K562 (cell line): ENCODE measurements around the gene ABCC6. TPM values are rescaled to one million over a fixed set of nuclear protein-coding genes. Genes with fewer than 3 reads are reported as not detected.

Experiments used
- ATAC-seq: fragments of 200-7000 bp; cut with Tn5 transposase; 3 replicates; pipeline ENCODE4 v1.9.1; 2020; ENCODE audit warnings: moderate library complexity
- BruUV-seq: library from RNA; stranded (reverse); fragments of 400-500 nt; replicated peaks from 2 replicates; lab custom pipeline; 2021; lab: Mats Ljungman, UMichigan
- CTCF ChIA-PET: fragments of 300-600 bp; formaldehyde crosslinking; extraction: SDS; loops from one replicate; lab custom pipeline; 2021; ENCODE audit warnings: low intra/inter-chr PET ratio; lab: Yijun Ruan, JAX
- POLR2A ChIA-PET: fragments of 300-600, 350-650 bp; sonication (Branson Sonifier 250); formaldehyde crosslinking; extraction: SDS; loops from one replicate; lab custom pipeline; 2021; ENCODE audit warnings: antibody characterized with exemption, inconsistent platforms; lab: Yijun Ruan, JAX
- DNase-seq, 4 experiments: peaks; one replicate each; pipeline versions ENCODE4 v3.0.0 to v3.0.0-alpha.2; 2011 to 2018; ENCODE audit warnings: low spot score in 3 of 4, mixed read lengths in 3 of 4; ENCODE audit errors: extremely low read depth in 1 of 4
- FAIRE-seq: peaks from 2 replicates; lab custom pipeline; 2011; peaks lifted over from hg19 to GRCh38; lab: Jason Lieb, UNC
- H2AFZ ChIP-seq: 2 replicates; pipeline ENCODE4 v1.6.0; 2011; ENCODE audit warnings: low read depth, low read length, control low read depth, inconsistent platforms
- H3K27ac ChIP-seq: fragments of 200-600 bp; 3 replicates; pipeline ENCODE4 v1.8.0; 2011; ENCODE audit warnings: low read depth, mild to moderate bottlenecking, control low read depth, inconsistent platforms, low read length, moderate library complexity, mixed read lengths; ENCODE audit errors: extremely low read depth
- H3K27me3 ChIP-seq, 2 experiments: fragments of 300-600 bp in 1 of 2; 2 replicates in 1 of 2; 3 replicates in 1 of 2; pipeline versions ENCODE4 v1.6.0 to v1.8.0; 2011; ENCODE audit warnings: inconsistent platforms in 2 of 2, low read length in 2 of 2, mild to moderate bottlenecking in 1 of 2, mixed read lengths in 1 of 2, moderate library complexity in 1 of 2; ENCODE audit not compliant: control insufficient read depth in 2 of 2, insufficient read depth in 2 of 2
- H3K36me3 ChIP-seq: fragments of 300-600 bp; 3 replicates; pipeline ENCODE4 v1.8.0; 2011; ENCODE audit warnings: mild to moderate bottlenecking, low read length, inconsistent platforms; ENCODE audit not compliant: control insufficient read depth, insufficient read depth
- H3K4me1 ChIP-seq, 2 experiments: fragments of 200-600 bp in 1 of 2; replicated peaks in 1 of 2; 2 replicates in 1 of 2; 3 replicates in 1 of 2; pipeline versions ENCODE4 v1.5.1 to v1.8.0; 2011; ENCODE audit warnings: inconsistent platforms in 2 of 2, low read length in 2 of 2, mild to moderate bottlenecking in 1 of 2, mixed read lengths in 1 of 2, moderate library complexity in 1 of 2; ENCODE audit not compliant: control insufficient read depth in 2 of 2, insufficient read depth in 2 of 2
- H3K4me2 ChIP-seq: 2 replicates; pipeline ENCODE4 v1.6.1; 2011; ENCODE audit warnings: low read length, control low read depth, inconsistent platforms, mixed read lengths; ENCODE audit not compliant: insufficient read depth
- H3K4me3 ChIP-seq: fragments of 200-600 bp; sonication (generic), shearing (Covaris generic); 2 replicates; pipeline ENCODE4 v1.5.1; 2016; ENCODE audit warnings: control low read depth, inconsistent platforms
- H3K79me2 ChIP-seq: fragments of 200-600 bp; 3 replicates; pipeline ENCODE4 v1.8.0; 2011; ENCODE audit warnings: low read length, inconsistent platforms; ENCODE audit not compliant: control insufficient read depth, insufficient read depth
- H3K9ac ChIP-seq, 2 experiments: 2 replicates each; pipeline versions ENCODE4 v1.6.0 to v1.6.1; 2011; ENCODE audit warnings: low read depth in 2 of 2, low read length in 2 of 2, control low read depth in 1 of 2, inconsistent platforms in 1 of 2, mild to moderate bottlenecking in 1 of 2, mixed read lengths in 1 of 2; ENCODE audit not compliant: insufficient read depth in 1 of 2
- H3K9me1 ChIP-seq: one replicate; pipeline ENCODE4 v1.6.0; 2011; ENCODE audit warnings: inconsistent platforms, mild to moderate bottlenecking, low read length, moderate library complexity; ENCODE audit not compliant: control insufficient read depth, insufficient read depth
- H3K9me3 ChIP-seq: replicated peaks from 2 replicates; pipeline ENCODE4 v1.5.1; 2011; ENCODE audit warnings: low read depth, low read length, inconsistent platforms; ENCODE audit not compliant: control insufficient read depth, insufficient read depth
- H4K20me1 ChIP-seq: replicated peaks from 2 replicates; pipeline ENCODE4 v1.6.1; 2011; ENCODE audit warnings: low read length, inconsistent platforms, mixed read lengths; ENCODE audit not compliant: control insufficient read depth, insufficient read depth
- ATF1 ChIP-seq, 2 experiments: fragments of 450-650 bp in 1 of 2; IDR thresholded peaks; 2 replicates each; pipeline ENCODE4 v1.6.1; 2016; ENCODE audit warnings: missing compliant biosample characterization in 1 of 2, missing genetic modification characterization in 1 of 2
- CEBPB ChIP-seq: fragments of 450-650 bp; IDR thresholded peaks from 2 replicates; pipeline ENCODE4 v1.6.1; 2016; ENCODE audit warnings: missing genetic modification characterization, missing compliant biosample characterization
- KHSRP ChIP-seq: fragments of 450-650 bp; IDR thresholded peaks from 2 replicates; pipeline ENCODE4 v1.6.1; 2017
- MTA3 ChIP-seq: fragments of 450-650 bp; formaldehyde crosslinking; IDR thresholded peaks from 2 replicates; pipeline ENCODE4 v1.6.1; 2017; ENCODE audit warnings: mild to moderate bottlenecking, borderline replicate concordance
- NFE2 ChIP-seq: IDR thresholded peaks from 2 replicates; pipeline ENCODE4 v1.6.1; 2014; ENCODE audit warnings: antibody characterized with exemption, low read depth
- RFX1 ChIP-seq: fragments of 450-650 bp; IDR thresholded peaks from 2 replicates; pipeline ENCODE4 v1.6.1; 2016; ENCODE audit warnings: mild to moderate bottlenecking, moderate library complexity
- STAG1 ChIP-seq: sonication (generic); formaldehyde crosslinking; IDR thresholded peaks from 2 replicates; pipeline ENCODE4 v1.5.0; 2020; ENCODE audit warnings: missing genetic modification reagents, borderline replicate concordance
- ZFPM2 ChIP-seq: fragments of 250-450 bp; sonication (Bioruptor Pico); IDR thresholded peaks from 2 replicates; pipeline ENCODE4 v1.5.1; 2022; ENCODE audit warnings: mild to moderate bottlenecking
- ZNF274 ChIP-seq: IDR thresholded peaks from 2 replicates; pipeline ENCODE4 v1.6.1; 2011; ENCODE audit warnings: low read depth, mild to moderate bottlenecking, low read length, moderate library complexity, borderline replicate concordance
- WGBS: fragments of 100-300 bp; shearing (Covaris generic); methylation state at CpG from one replicate; pipeline ENCODE4 v1.1.6; 2016; ENCODE audit warnings: low coverage, mixed read lengths; ENCODE audit not compliant: insufficient coverage; ENCODE audit errors: missing lambda C conversion rate; 5-methylcytosine and 5-hydroxymethylcytosine counted together
- in situ Hi-C: fragments of 300-500 bp; cut with MboI; formaldehyde crosslinking; loops from 4 replicates; pipeline ENCODE4 v1.15.0; 2018; ENCODE audit warnings: inconsistent platforms, mixed read lengths
- intact Hi-C: fragments of 100-400 bp; cut with micrococcal nuclease; formaldehyde crosslinking; loops from 2 replicates; pipeline ENCODE4 v1.14.2; 2022
- polyA plus RNA-seq, 8 experiments: library from polyadenylated mRNA; depleted of rRNA in 4 of 8; stranded (reverse) in 5 of 8; unstranded in 3 of 8; fragments of >200 nt; fragmentation: Nextera tagmentation in 2 of 8; fragmentation: Illumina TruSeq in 1 of 8; extraction: Ambion mirVana in 2 of 8; extraction: Trizol in 1 of 8; gene quantifications; 2 replicates each; pipeline versions ENCODE4 v1.2.1 to v1.2.3, GENCODE V29; 2011 to 2014; ENCODE audit warnings: inconsistent platforms in 1 of 8, missing spikeins in 1 of 8
- total RNA-seq, 7 experiments: library from RNA; depleted of rRNA in 6 of 7; stranded (reverse); fragments of >200 nt in 6 of 7; fragmentation: Illumina TruSeq in 2 of 7; extraction: Trizol in 2 of 7; gene quantifications; 2 replicates each; pipeline versions ENCODE4 v1.2.1 to v1.2.3, GENCODE V29; 2011 to 2021; ENCODE audit warnings: low replicate concordance in 1 of 7
- TF ChIP-seq, protein P1 (sequence below): sonication (generic); formaldehyde crosslinking; IDR thresholded peaks from 2 replicates; pipeline ENCODE4 v1.4.0; 2020; ENCODE audit warnings: mild to moderate bottlenecking, missing genetic modification reagents

The ABCC6 gene
- total and polyA plus RNA-seq, 9 of the 15 experiments (the other 6 are each of a cell fraction or from before 2014, with no cell fraction given), result 0.03 to 0.46 (median 0.07) TPM; not detected in 4

DNA sequence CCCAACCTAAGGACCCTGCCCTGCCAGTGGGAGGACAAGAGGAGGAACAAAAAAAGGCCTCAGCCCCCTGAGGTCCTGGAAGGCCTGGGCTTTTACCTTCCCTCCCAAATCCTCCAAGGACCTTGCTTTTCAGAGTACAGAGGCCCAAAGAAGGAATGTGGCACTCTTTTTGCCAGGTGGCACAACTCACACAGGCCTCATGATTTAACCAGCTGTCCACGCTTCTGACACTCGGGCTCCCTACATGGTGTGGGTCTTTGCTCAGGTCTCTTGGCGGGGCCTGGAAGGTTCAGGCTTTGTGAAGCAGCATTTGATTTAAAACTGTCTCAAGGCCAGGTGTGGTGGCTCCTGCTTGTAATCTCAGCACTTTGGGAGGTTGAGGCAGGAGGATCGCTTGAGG lies 120.6 kb downstream of the ABCC6 start (continued):
- TF ChIP-seq, protein P1, sequence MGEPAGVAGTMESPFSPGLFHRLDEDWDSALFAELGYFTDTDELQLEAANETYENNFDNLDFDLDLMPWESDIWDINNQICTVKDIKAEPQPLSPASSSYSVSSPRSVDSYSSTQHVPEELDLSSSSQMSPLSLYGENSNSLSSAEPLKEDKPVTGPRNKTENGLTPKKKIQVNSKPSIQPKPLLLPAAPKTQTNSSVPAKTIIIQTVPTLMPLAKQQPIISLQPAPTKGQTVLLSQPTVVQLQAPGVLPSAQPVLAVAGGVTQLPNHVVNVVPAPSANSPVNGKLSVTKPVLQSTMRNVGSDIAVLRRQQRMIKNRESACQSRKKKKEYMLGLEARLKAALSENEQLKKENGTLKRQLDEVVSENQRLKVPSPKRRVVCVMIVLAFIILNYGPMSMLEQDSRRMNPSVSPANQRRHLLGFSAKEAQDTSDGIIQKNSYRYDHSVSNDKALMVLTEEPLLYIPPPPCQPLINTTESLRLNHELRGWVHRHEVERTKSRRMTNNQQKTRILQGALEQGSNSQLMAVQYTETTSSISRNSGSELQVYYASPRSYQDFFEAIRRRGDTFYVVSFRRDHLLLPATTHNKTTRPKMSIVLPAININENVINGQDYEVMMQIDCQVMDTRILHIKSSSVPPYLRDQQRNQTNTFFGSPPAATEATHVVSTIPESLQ (CRISPR knock-in tag), result no peak
- no peak for TF ChIP-seq ZNF274
- no peak for TF ChIP-seq KHSRP
- TF ChIP-seq STAG1, result no peak
- TF ChIP-seq ATF1 (CRISPR knock-in tag; IDR thresholded peaks at IDR 0.05), result no peak
- no peak for TF ChIP-seq ATF1 (tag; IDR thresholded peaks at IDR 0.05)
- no peak for TF ChIP-seq CEBPB
- TF ChIP-seq MTA3, result no peak
- no peak for TF ChIP-seq NFE2

DNA sequence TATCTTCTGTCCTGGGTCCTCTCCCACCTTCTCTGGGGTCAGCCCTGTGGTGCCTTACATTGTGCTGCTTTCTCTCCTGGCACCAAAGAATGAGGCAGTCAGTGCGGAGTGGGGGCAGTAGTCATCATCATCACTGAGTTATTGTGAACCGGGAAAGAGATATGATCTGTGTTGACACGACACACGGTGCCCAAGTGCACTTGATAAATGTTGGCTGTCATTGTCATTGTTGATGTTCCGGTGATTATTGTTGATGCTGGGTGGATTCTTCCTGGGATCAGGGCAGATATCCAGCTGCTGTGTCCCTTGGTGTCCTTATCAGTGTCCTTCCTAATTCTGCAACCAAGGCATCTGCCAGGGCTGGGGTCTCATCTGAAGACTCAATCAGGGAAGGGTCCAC lies 121.7 kb downstream of the ABCC6 start:
- H3K9me3 ChIP-seq, result no peaks in the 10 kb centered on the region
- no peaks in the 10 kb centered on the region for H3K9me1 ChIP-seq
- H3K4me2 ChIP-seq, result no peak overlapping the region
- ATAC-seq (no peak), DNase-seq (no peak), FAIRE-seq (no peak)
- BruUV-seq, result no TSS peak
- H2AFZ ChIP-seq, result no peak overlapping the region
- H3K27ac ChIP-seq, result no peak overlapping the region
- no peaks in the 10 kb centered on the region for H3K27me3 ChIP-seq
- H3K4me1 ChIP-seq, result no peaks in the 10 kb centered on the region; a peak in 1 of 5 replicates
- TF ChIP-seq RFX1 (no peak), ZFPM2 (CRISPR knock-in tag) (no peak)
- ChIA-PET CTCF (no interaction called here), POLR2A (interaction anchor here (0.6 to 1.6 kb wide), 2 partner anchors 30 to 362 kb away, joined by 3 read pairs; no protein-coding TSS in a partner anchor)
- H3K4me3 ChIP-seq, result no peak overlapping the region
- H3K9ac ChIP-seq, result no peak overlapping the region
- H3K79me2 ChIP-seq, result no peaks in the 10 kb centered on the region
- 57% methylated on average over 5 of the region's 5 CpGs for WGBS
- in situ Hi-C loops (no loop called here), intact Hi-C loops (no loop called here)
- peaks cover 65% of the 10 kb centered on the region for H3K36me3 ChIP-seq
- H4K20me1 ChIP-seq, result no peaks in the 10 kb centered on the region
